RWPE1 (cell line): ENCODE results near the gene TTC28.

ENCODE experiments used
- CTCF ChIA-PET: fragments of 350-600 bp; sonication (Branson Sonifier 250); formaldehyde crosslinking; extraction: SDS; loops from one replicate; lab custom pipeline; 2021; lab: Yijun Ruan, JAX
- POLR2A ChIA-PET: fragments of 400-600 bp; formaldehyde crosslinking; extraction: SDS; loops from one replicate; lab custom pipeline; 2020; ENCODE audit warnings: antibody characterized with exemption; ENCODE audit not compliant: low non-redundant PET; lab: Yijun Ruan, JAX
- DNase-seq: peaks from one replicate; pipeline ENCODE4 v3.0.0; 2012; ENCODE audit warnings: low spot score
- H3K27ac ChIP-seq: fragments of 450-650 bp; 2 replicates; pipeline ENCODE4 v1.5.1; 2017
- CTCF ChIP-seq: fragments of 450-650 bp; conservative IDR thresholded peaks from 2 replicates; pipeline ENCODE4 v1.5.1; 2017; ENCODE audit warnings: low read depth, mild to moderate bottlenecking

TTC28 gene

DNA sequence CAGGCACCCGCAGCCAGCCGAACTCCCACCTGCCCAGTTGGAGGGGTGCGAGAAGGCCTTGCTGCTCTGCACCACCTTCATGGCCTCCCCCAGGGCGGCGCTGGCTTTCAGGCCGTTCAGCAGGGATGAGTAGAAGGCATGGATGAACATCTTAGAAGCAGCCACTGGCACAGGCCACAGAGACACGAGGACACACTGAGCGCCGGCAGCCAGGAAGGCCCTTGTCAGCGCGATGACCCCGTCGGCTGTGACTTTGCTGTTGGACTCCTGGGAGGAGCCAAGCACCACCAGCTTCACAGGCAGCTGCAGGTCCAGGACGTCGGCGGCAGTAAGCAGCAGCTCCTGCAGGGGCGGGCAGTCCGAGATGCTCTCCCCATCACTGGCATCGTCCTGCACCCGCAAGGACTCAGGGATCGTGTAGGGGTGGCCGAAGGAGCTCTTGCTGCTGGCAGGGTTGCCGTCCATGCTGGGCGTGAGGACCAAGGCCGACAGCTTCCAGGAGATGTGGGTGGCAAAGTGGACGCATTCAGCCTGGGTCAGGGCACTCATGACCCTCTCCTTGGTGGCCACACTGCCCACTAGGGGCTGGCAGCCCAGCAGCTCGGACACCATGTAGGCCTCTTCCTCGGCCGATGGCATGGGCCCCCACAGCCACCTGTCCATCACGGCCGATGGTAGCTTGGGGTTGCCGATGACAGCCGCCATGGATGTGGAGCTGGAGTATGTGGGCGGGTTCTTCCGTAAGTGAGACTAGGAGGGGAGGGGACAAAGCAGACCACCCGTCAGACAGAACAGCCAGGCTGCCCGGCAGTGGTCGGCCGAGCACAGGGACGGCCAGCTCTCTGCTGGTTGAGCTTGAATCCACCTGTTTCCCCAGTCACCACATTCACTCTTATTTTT, 680.9 kb downstream of the TTC28 start:
- CTCF ChIA-PET = interaction anchor here (1.3 kb wide), 1 partner anchor 10 kb away, joined by 3 read pairs; no protein-coding TSS in a partner anchor
- DNase-seq = no peak
- H3K27ac ChIP-seq = no peak overlapping the region
- no peak for TF ChIP-seq CTCF
- POLR2A ChIA-PET = no interaction called here

DNA sequence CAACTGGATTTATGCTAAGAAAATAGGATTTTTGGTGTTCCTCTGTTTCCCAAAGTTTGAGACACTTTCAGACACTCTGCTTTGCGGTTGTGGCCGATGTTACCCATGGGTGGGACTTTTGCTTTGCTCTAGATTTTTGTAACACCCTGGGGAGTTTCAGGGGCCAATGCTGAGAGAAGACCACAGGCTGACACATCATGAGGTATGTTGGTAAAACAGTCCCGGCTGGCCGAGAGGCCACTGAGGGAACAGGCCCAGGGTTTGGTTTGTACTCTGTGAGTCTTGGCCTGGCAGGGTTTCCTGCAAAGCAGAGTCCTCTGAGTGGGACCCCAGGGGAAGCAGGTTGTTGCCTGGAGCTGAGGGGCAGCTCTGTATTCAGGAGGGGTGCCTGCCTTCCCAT, 682.1 kb downstream of the TTC28 start:
- DNase-seq = no peak
- no peak for TF ChIP-seq CTCF
- H3K27ac ChIP-seq = peak overlapping the region; percentile 0; the same call in 1 of the 2 replicates
- POLR2A ChIA-PET = no interaction called here
- CTCF ChIA-PET = no interaction called here

DNA sequence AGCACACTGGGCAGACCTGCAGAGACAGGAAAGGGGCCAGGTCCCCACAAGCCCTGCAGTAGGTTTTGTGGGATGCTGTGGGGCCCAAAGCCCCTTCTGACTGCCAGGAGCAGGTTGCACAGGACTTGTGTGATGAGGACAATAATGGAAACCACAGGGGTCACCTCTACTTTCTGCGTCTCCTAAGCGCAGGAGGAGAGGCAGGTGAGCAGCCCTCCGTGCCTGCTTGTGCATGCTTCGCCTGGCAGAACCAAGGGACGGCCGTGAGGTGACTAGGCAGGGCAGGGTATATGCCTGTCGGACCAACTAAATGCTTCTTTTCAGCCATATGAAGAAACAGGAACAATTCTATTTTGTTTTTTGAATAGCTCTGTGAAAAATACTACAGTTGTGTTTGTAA, 682.7 kb downstream of the TTC28 start:
- CTCF ChIA-PET = interaction anchor here (0.6 kb wide), 2 partner anchors 58 to 832 kb away, joined by 3 to 5 read pairs; no protein-coding TSS in a partner anchor
- POLR2A ChIA-PET = no interaction called here
- no peak for DNase-seq
- no peak for TF ChIP-seq CTCF
- peak overlapping the region; percentile 0; the same call in 1 of the 2 replicates for H3K27ac ChIP-seq

- POLR2A ChIA-PET = no interaction called here
- no peak for TF ChIP-seq CTCF
- no peak for DNase-seq
- peak overlapping the region; percentile 0; the same call in 1 of the 2 replicates for H3K27ac ChIP-seq
- CTCF ChIA-PET = interaction anchor here (0.6 kb wide), 2 partner anchors 57 to 832 kb away, joined by 3 to 5 read pairs; no protein-coding TSS in a partner anchor
Observed at GRCh38 chr22:27996529-27996925, 683.1 kb downstream of the TTC28 start.

DNA sequence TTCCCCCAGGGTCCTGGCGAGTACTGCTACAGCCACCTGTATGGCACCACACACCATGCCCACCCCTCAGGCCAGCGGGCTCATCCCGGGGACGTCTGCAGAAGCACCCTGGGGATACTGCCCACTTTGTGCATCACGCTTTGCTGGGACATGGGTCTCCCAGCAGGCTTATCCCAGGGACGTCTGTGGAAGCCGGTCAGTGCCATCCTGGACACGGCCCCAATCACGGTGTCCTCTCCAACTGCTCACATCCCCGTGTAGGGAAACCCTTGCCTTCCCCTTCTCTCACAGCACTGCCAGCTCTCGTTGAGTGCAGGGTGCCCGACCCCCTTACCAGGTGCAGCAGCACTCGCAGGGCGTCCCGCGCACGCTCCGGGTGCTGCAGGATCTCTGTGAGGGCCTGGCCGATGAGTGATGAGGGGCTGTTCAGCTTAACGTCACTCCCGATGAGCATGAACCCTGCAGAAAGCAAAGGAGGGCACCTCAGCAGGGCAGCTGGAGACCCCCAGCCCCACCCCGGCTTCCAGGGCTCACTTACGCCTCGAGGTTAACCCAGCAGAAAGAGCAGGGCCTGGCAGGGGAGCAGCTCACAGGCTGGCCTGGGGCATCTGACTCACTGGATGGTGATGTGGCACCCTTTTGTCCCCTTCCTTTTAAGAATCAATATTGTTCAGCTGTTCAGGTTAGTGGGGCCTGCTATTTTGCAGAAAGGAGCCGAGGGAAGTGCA, 683.7 kb downstream of the TTC28 start:
- CTCF ChIA-PET = interaction anchor here (0.6 kb wide), 1 partner anchor 116 kb away, joined by 3 read pairs; no protein-coding TSS in a partner anchor
- no peak overlapping the region for H3K27ac ChIP-seq
- TF ChIP-seq CTCF = no peak
- POLR2A ChIA-PET = no interaction called here
- DNase-seq = no peak

DNA sequence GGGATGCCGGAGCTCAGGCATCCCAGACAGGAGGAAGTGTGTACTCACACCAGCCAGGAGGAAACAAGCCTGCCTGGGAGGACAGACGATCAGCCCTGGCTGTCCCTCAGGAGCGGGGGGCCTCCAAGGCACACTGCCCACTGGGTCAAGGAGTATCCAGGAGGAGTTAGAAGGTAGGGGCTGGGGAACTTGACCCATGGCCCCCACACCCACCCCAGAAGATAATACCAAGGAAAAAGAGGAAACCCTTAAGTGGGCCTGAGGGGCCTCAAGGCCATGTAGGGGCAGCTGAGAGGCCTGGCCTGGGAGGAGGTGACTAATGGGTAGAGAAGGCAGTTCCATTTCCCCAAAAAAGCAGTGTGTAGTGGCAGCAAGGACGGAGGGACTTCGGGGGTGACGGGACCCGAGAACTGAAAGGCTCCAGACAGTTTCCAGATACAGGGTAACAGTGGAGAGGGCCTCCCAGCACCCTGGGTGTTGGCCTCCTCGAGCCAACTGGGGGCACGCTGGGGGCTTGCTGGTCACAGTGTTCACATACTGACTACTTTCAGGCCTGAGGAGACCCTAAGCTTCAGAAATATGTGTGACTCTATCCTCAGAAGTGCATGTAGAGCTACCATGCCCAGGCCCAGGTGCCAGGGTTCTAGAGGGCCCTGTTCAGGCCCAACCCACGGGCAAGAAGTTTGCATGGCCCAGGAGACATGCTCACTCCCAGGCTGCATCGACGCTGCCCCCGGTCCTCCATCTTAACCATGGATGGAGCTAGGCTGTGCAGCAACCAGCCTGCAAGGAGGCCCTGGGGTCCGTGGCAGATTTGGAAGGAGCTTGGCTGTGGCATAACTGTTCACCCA, 684.9 kb downstream of the TTC28 start:
- POLR2A ChIA-PET = no interaction called here
- no peak for DNase-seq
- H3K27ac ChIP-seq = no peak overlapping the region
- TF ChIP-seq CTCF = no peak
- CTCF ChIA-PET = interaction anchor here (0.5 to 0.6 kb wide), 3 partner anchors 15 to 114 kb away, joined by 3 read pairs; no protein-coding TSS in a partner anchor
